Panc1 (cell line): ENCODE measurements around the gene XIRP2. TPM values are rescaled to one million over a fixed set of nuclear protein-coding genes. Genes with fewer than 3 reads are reported as not detected.

ENCODE experiments used
- ATAC-seq: fragments of 200-7000 bp; cut with Tn5 transposase; 2 replicates; pipeline ENCODE4 v1.9.1; 2020; ENCODE audit warnings: mild to moderate bottlenecking, moderate library complexity
- BruUV-seq: library from RNA; stranded (reverse); fragments of 400-500 nt; replicated peaks from 2 replicates; lab custom pipeline; 2021; lab: Mats Ljungman, UMichigan
- CTCF ChIA-PET: fragments of 300-600 bp; sonication (Branson Sonifier 250); formaldehyde crosslinking; loops from one replicate; lab custom pipeline; 2022; ENCODE audit warnings: antibody characterized with exemption; lab: Charles Lee
- POLR2A ChIA-PET: fragments of 300-600 bp; sonication (Branson Sonifier 250); formaldehyde crosslinking; loops from one replicate; lab custom pipeline; 2022; ENCODE audit warnings: antibody characterized with exemption; lab: Charles Lee
- DNase-seq: peaks from one replicate; pipeline ENCODE4 v3.0.0-alpha.2; 2010; ENCODE audit warnings: low read depth, low spot score
- H3K27ac ChIP-seq: 2 replicates; pipeline ENCODE4 v1.5.1; 2011; ENCODE audit warnings: mild to moderate bottlenecking, low read length, inconsistent platforms
- H3K27me3 ChIP-seq: fragments of 200-500 bp; sonication (Bioruptor generic); 2 replicates; pipeline ENCODE4 v1.6.0; 2014; ENCODE audit warnings: low read length, inconsistent platforms; ENCODE audit not compliant: control insufficient read depth, insufficient read depth
- H3K36me3 ChIP-seq: fragments of 200-500 bp; sonication (Bioruptor generic); 2 replicates; pipeline ENCODE4 v1.5.1; 2014; ENCODE audit warnings: inconsistent platforms, mild to moderate bottlenecking, low read length, moderate library complexity; ENCODE audit not compliant: control insufficient read depth, insufficient read depth
- H3K4me1 ChIP-seq: 2 replicates; pipeline ENCODE4 v1.5.1; 2011; ENCODE audit warnings: inconsistent platforms, mild to moderate bottlenecking, low read length, moderate library complexity; ENCODE audit not compliant: control insufficient read depth, insufficient read depth
- H3K4me3 ChIP-seq, 2 experiments: 2 replicates each; pipeline ENCODE4 v1.5.1; 2011 to 2012; ENCODE audit warnings: low read depth in 2 of 2, low read length in 2 of 2, mild to moderate bottlenecking in 2 of 2, inconsistent platforms in 1 of 2, moderate library complexity in 1 of 2
- H3K9me3 ChIP-seq: fragments of 200-500 bp; sonication (Bioruptor generic); 2 replicates; pipeline ENCODE4 v1.5.1; 2014; ENCODE audit warnings: low read depth, mild to moderate bottlenecking, inconsistent platforms, low read length, moderate library complexity; ENCODE audit not compliant: control insufficient read depth, insufficient read depth
- POLR2AphosphoS5 ChIP-seq: IDR thresholded peaks from 2 replicates; pipeline ENCODE4 v1.6.1; 2012; ENCODE audit warnings: mild to moderate bottlenecking, low read depth, low read length, moderate library complexity
- REST ChIP-seq, 2 experiments: IDR thresholded peaks; 2 replicates each; pipeline ENCODE4 v1.6.1; 2011 to 2012; ENCODE audit warnings: low read depth in 2 of 2, control low read depth in 1 of 2, low read length in 1 of 2, mild to moderate bottlenecking in 1 of 2, moderate library complexity in 1 of 2; ENCODE audit not compliant: insufficient read depth in 1 of 2
- SIN3A ChIP-seq: IDR thresholded peaks from 2 replicates; pipeline ENCODE4 v1.6.1; 2012; ENCODE audit warnings: low read depth, mild to moderate bottlenecking, low read length, moderate library complexity, borderline replicate concordance; ENCODE audit not compliant: insufficient read depth
- TCF7L2 ChIP-seq: IDR thresholded peaks from 2 replicates; pipeline ENCODE4 v1.6.1; 2011; ENCODE audit warnings: mild to moderate bottlenecking, low read depth, low read length, inconsistent platforms
- in situ Hi-C: cut with HindIII; loops from 2 replicates; pipeline ENCODE4 v1.10.0; 2016; ENCODE audit warnings: low sequenced_read_pairs, low pct_unique_long_range_greater_than_20kb
- intact Hi-C: fragments of 100-400 bp; cut with micrococcal nuclease; formaldehyde crosslinking; loops from one replicate; pipeline ENCODE4 v1.10.0; 2022; ENCODE audit not compliant: unreplicated experiment
- total RNA-seq: library from RNA; stranded (reverse); gene quantifications from one replicate; pipeline ENCODE4 v1.2.1, GENCODE V29; 2021; ENCODE audit not compliant: unreplicated experiment
- TF ChIP-seq, protein P1 (sequence below): fragments of 450-650 bp; IDR thresholded peaks from 2 replicates; pipeline ENCODE4 v1.5.1; 2017; ENCODE audit warnings: mild to moderate bottlenecking

XIRP2 gene
- total RNA-seq, 1 experiment from 2014 or later = not detected

GRCh38 chr2:167292430-167293171, 404.3 kb downstream of the XIRP2 start, which contains the start of gene B3GALT1:
TSS of gene B3GALT1 (plus strand) at chr2:167293001.
- H3K27ac ChIP-seq = peak within 1 kb of the TSS; percentile 39; the same call in 1 of the 2 replicates
- POLR2A ChIA-PET = no interaction called here
- H3K4me3 ChIP-seq = peak within 1 kb of the TSS; percentile 54 to 58
- H3K4me1 ChIP-seq = peaks cover 3% of the 10 kb centered on the region; the same call in 1 of the 2 replicates
- CTCF ChIA-PET = no interaction called here
- peaks cover 4% of the 10 kb centered on the region for H3K27me3 ChIP-seq
- intact Hi-C loops = no loop called here
- ATAC-seq (peak; percentile 99), DNase-seq (peak; percentile 59)
- TF ChIP-seq REST (IDR thresholded peaks at IDR 0.05; ENCODE audit: insufficient read depth in 1 of 2, low read depth in 2 of 2, low read length in 1 of 2) = no peak
- peak; percentile 26; the same call in 1 of the 2 replicates for TF ChIP-seq POLR2AphosphoS5
- TF ChIP-seq, protein P1, sequence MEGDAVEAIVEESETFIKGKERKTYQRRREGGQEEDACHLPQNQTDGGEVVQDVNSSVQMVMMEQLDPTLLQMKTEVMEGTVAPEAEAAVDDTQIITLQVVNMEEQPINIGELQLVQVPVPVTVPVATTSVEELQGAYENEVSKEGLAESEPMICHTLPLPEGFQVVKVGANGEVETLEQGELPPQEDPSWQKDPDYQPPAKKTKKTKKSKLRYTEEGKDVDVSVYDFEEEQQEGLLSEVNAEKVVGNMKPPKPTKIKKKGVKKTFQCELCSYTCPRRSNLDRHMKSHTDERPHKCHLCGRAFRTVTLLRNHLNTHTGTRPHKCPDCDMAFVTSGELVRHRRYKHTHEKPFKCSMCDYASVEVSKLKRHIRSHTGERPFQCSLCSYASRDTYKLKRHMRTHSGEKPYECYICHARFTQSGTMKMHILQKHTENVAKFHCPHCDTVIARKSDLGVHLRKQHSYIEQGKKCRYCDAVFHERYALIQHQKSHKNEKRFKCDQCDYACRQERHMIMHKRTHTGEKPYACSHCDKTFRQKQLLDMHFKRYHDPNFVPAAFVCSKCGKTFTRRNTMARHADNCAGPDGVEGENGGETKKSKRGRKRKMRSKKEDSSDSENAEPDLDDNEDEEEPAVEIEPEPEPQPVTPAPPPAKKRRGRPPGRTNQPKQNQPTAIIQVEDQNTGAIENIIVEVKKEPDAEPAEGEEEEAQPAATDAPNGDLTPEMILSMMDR = peak; percentile 66
- in situ Hi-C loops = no loop called here
- no peaks in the 10 kb centered on the region for H3K36me3 ChIP-seq
- no peaks in the 10 kb centered on the region for H3K9me3 ChIP-seq
- no TSS peak for BruUV-seq

- in situ Hi-C loops = no loop called here
- ChIA-PET POLR2A (no interaction called here), CTCF (interaction anchor here (0.6 kb wide), 1 partner anchor 1166 kb away, joined by 4 read pairs; the partner anchor contains the start of gene SCN1A)
- BruUV-seq = no TSS peak
- Histone ChIP-seq H3K36me3 (no peaks in the 10 kb centered on the region), H3K27me3 (peaks cover 4% of the 10 kb centered on the region), H3K27ac (no peak overlapping the region), H3K4me3 (peak overlapping the region; percentile 54 to 58), H3K4me1 (peaks cover 3% of the 10 kb centered on the region; the same call in 1 of the 2 replicates), H3K9me3 (no peaks in the 10 kb centered on the region)
- peak; percentile 72 for ATAC-seq
- TF ChIP-seq REST (IDR thresholded peaks at IDR 0.05; ENCODE audit: insufficient read depth in 1 of 2, low read depth in 2 of 2, low read length in 1 of 2) (no peak), POLR2AphosphoS5 (no peak), TCF7L2 (no peak), SIN3A (no peak)
- TF ChIP-seq, protein P1 = no peak
- no peak for DNase-seq
- intact Hi-C loops = no loop called here
These were observed 405.0 kb downstream of the XIRP2 start for GRCh38 chr2:167293172-167293781.
